Naive thymus-derived CD4-positive, alpha-beta T cell (primary cell): ENCODE data around the gene BMP15. TPM values are rescaled to one million over a fixed set of nuclear protein-coding genes. Genes with fewer than 3 reads are reported as not detected.

Experiments used
- ATAC-seq: fragments of 150-1000 bp; cut with Tn5 transposase; 2 replicates; pipeline ENCODE4 v1.10.0; 2021; ENCODE audit warnings: mild to moderate bottlenecking, moderate library complexity
- CTCF ChIA-PET: fragments of 350-600 bp; sonication (Branson Sonifier 250); formaldehyde crosslinking; loops from one replicate; lab custom pipeline; 2021; ENCODE audit warnings: antibody characterized with exemption; lab: Charles Lee
- POLR2A ChIA-PET: fragments of 350-600 bp; sonication (Branson Sonifier 250); formaldehyde crosslinking; loops from one replicate; lab custom pipeline; 2021; ENCODE audit warnings: antibody characterized with exemption, inconsistent platforms; lab: Charles Lee
- DNase-seq, 9 donors: peaks; one replicate each; pipeline versions ENCODE4 v3.0.0 to v3.0.0-alpha.2; 2020 to 2022; ENCODE audit warnings: mixed read lengths in 1 of 9
- H3K27ac ChIP-seq: one replicate; pipeline ENCODE4 v1.7.0; 2013; ENCODE audit warnings: mild to moderate bottlenecking, low read depth, low read length, moderate library complexity
- H3K27me3 ChIP-seq, 2 donors: one replicate each; pipeline ENCODE4 v1.7.0; 2013; ENCODE audit warnings: low read length in 2 of 2, mild to moderate bottlenecking in 2 of 2, moderate library complexity in 2 of 2; ENCODE audit not compliant: control insufficient read depth in 2 of 2, insufficient read depth in 2 of 2
- H3K36me3 ChIP-seq, 3 experiments: 1 replicate in 2 of 3; 2 replicates in 1 of 3; pipeline ENCODE4 v1.7.0; 2013; ENCODE audit warnings: low read length in 3 of 3, mild to moderate bottlenecking in 3 of 3, moderate library complexity in 1 of 3; ENCODE audit not compliant: insufficient read depth in 3 of 3, control insufficient read depth in 2 of 3
- H3K4me1 ChIP-seq, 2 donors: one replicate each; pipeline ENCODE4 v1.7.0; 2013; ENCODE audit warnings: low read length in 2 of 2, mild to moderate bottlenecking in 2 of 2, moderate library complexity in 1 of 2; ENCODE audit not compliant: control insufficient read depth in 2 of 2, insufficient read depth in 2 of 2
- H3K4me3 ChIP-seq: 2 replicates; pipeline ENCODE4 v1.7.0; 2013; ENCODE audit warnings: mild to moderate bottlenecking, low read length
- H3K9me3 ChIP-seq, 3 experiments: 1 replicate in 2 of 3; 2 replicates in 1 of 3; pipeline ENCODE4 v1.7.0; 2013; ENCODE audit warnings: low read length in 3 of 3; ENCODE audit not compliant: control insufficient read depth in 2 of 3
- H3K27ac Mint-ChIP-seq, 9 donors: one replicate each; pipeline ENCODE4 v1.8.0; 2020 to 2022; ENCODE audit warnings: mixed read lengths in 9 of 9, mild to moderate bottlenecking in 8 of 9, moderate library complexity in 5 of 9, inconsistent platforms in 2 of 9
- H3K27me3 Mint-ChIP-seq, 5 donors: one replicate each; pipeline ENCODE4 v1.8.0; 2021 to 2022; ENCODE audit warnings: mixed read lengths in 5 of 5, mild to moderate bottlenecking in 1 of 5
- H3K36me3 Mint-ChIP-seq, 5 donors: one replicate each; pipeline ENCODE4 v1.8.0; 2020 to 2022; ENCODE audit warnings: mixed read lengths in 5 of 5, mild to moderate bottlenecking in 3 of 5, inconsistent platforms in 1 of 5
- H3K4me1 Mint-ChIP-seq, 7 donors: one replicate each; pipeline ENCODE4 v1.8.0; 2020 to 2022; ENCODE audit warnings: mixed read lengths in 7 of 7, mild to moderate bottlenecking in 3 of 7, inconsistent platforms in 1 of 7
- H3K4me3 Mint-ChIP-seq, 10 donors: one replicate each; pipeline ENCODE4 v1.8.0; 2020 to 2022; ENCODE audit warnings: mild to moderate bottlenecking in 10 of 10, mixed read lengths in 10 of 10, moderate library complexity in 6 of 10, inconsistent platforms in 2 of 10
- H3K9me3 Mint-ChIP-seq, 11 donors: one replicate each; pipeline ENCODE4 v1.8.0; 2020 to 2022; ENCODE audit warnings: mixed read lengths in 11 of 11, mild to moderate bottlenecking in 4 of 11, inconsistent platforms in 1 of 11, moderate library complexity in 1 of 11
- intact Hi-C, 2 donors: fragments of 100-400 bp; cut with micrococcal nuclease; formaldehyde crosslinking; loops; one replicate each; pipeline ENCODE4 v1.15.1; 2023
- polyA plus RNA-seq, 2 donors: library from polyadenylated mRNA; unstranded; fragments of 300-500 nt; fragmentation: Illumina TruSeq; gene quantifications; one replicate each; pipeline ENCODE4 v1.2.3, GENCODE V29; 2021
- total RNA-seq, 6 experiments: library from RNA in 5 of 6; stranded (reverse) in 5 of 6; gene quantifications; 1 replicate in 5 of 6; 2 replicates in 1 of 6; pipeline ENCODE4 v1.2.3 and lab custom pipeline; 2021 to 2026

The BMP15 gene
- total RNA-seq, result not detected
- polyA plus RNA-seq, result not detected
- total RNA-seq (lab: John Stamatoyannopoulos, UW), result not detected

DNA sequence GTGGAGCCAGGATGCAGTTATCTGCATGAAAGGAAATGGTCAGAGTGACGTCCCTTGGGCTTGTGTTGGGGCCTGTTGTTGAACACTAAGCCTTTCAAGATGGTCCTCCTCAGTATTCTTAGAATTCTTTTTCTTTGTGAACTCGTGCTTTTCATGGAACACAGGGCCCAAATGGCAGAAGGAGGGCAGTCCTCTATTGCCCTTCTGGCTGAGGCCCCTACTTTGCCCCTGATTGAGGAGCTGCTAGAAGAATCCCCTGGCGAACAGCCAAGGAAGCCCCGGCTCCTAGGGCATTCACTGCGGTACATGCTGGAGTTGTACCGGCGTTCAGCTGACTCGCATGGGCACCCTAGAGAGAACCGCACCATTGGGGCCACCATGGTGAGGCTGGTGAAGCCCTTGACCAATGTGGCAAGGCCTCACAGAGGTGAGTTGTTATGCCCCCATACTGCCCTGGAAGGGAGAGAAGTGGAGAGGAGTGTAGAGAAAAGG is at the start of gene BMP15:
Gene BMP15, plus strand, starts transcription at position 51 of the 492 bp plus-strand sequence. Its CDS starts 49 bp downstream, at position 100.
- ChIA-PET POLR2A (no interaction called here), CTCF (no interaction called here)
- no peaks in the 10 kb centered on the region for H3K4me1 ChIP-seq
- Mint-ChIP-seq H3K27ac (no peak within 1 kb of the TSS), H3K4me1 (peaks cover 0 to 14% (median 0%) of the 10 kb centered on the region in 7 donors), H3K36me3 (peaks cover 0 to 2% (median 0%) of the 10 kb centered on the region in 5 donors), H3K9me3 (peaks cover 0 to 2% (median 0%) of the 10 kb centered on the region in 11 donors), H3K4me3 (no peak within 1 kb of the TSS), H3K27me3 (peaks cover 0 to 4% (median 0%) of the 10 kb centered on the region in 5 donors)
- no peak within 1 kb of the TSS for H3K4me3 ChIP-seq
- H3K36me3 ChIP-seq, result no peaks in the 10 kb centered on the region
- ATAC-seq, result no peak
- no peaks in the 10 kb centered on the region for H3K27me3 ChIP-seq
- no peak for DNase-seq
- no peaks in the 10 kb centered on the region for H3K9me3 ChIP-seq
- intact Hi-C loops, result no loop called here
- no peak within 1 kb of the TSS for H3K27ac ChIP-seq

DNA sequence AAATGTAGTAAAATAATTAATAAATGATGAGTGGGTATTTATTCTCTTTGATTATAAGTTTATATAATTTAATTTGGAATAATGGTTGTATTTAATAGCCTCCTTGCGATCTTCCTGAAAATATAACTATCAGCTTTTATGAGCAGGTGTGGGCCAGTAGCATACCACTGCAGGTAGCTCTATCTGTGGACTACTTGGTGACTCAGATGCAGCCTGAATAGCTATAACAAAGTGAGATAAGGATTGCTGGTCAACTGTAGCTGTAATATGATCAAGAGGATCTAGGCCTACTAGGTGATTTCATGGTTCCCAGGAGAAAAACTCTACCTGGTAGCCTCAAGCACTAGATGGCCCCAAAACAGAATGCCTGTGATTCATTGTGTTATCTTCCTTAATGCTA is 47.1 kb upstream of the BMP15 start:
- no peak overlapping the region for H3K27ac ChIP-seq
- CTCF ChIA-PET, result no interaction called here
- intact Hi-C loops, result no loop called here
- no peak overlapping the region for H3K4me3 ChIP-seq
- Mint-ChIP-seq H3K36me3 (no peaks in the 10 kb centered on the region), H3K27ac (no peak overlapping the region), H3K9me3 (no peaks in the 10 kb centered on the region), H3K4me1 (no peaks in the 10 kb centered on the region), H3K4me3 (no peak overlapping the region), H3K27me3 (peaks cover 0 to 9% (median 0%) of the 10 kb centered on the region in 5 donors)
- H3K9me3 ChIP-seq, result no peaks in the 10 kb centered on the region
- DNase-seq (no peak), ATAC-seq (no peak)
- POLR2A ChIA-PET, result no interaction called here
- no peaks in the 10 kb centered on the region for H3K27me3 ChIP-seq
- no peaks in the 10 kb centered on the region for H3K36me3 ChIP-seq
- H3K4me1 ChIP-seq, result no peaks in the 10 kb centered on the region

DNA sequence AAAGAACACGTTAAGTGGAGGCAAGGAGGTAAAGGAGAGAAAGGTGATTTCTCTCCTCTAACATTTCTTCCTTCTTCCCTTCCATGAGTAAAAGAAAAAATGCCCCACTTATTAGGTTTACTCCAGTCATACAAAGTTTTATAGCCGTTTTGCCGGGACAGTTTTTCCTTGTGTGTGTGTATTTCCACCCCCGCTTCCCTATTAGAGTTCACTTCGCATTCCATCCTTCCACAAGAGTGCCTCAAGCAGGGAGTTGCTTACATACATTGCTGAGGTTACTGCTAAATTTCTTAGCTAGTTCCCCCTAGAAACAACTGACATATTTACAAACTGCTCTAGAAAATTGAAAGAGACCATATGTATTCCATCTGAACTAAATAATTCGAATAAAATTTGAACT is 45.2 kb upstream of the BMP15 start:
- ChIA-PET POLR2A (no interaction called here), CTCF (no interaction called here)
- H3K27me3 ChIP-seq, result no peaks in the 10 kb centered on the region
- Mint-ChIP-seq H3K27me3 (peaks cover 0 to 13% (median 5%) of the 10 kb centered on the region in 5 donors), H3K4me1 (no peaks in the 10 kb centered on the region), H3K9me3 (no peaks in the 10 kb centered on the region), H3K27ac (no peak overlapping the region), H3K4me3 (no peak overlapping the region), H3K36me3 (no peaks in the 10 kb centered on the region)
- ATAC-seq (no peak), DNase-seq (no peak)
- H3K4me3 ChIP-seq, result no peak overlapping the region
- H3K9me3 ChIP-seq, result no peaks in the 10 kb centered on the region
- H3K4me1 ChIP-seq, result no peaks in the 10 kb centered on the region
- intact Hi-C loops, result no loop called here
- no peak overlapping the region for H3K27ac ChIP-seq
- H3K36me3 ChIP-seq, result no peaks in the 10 kb centered on the region

DNA sequence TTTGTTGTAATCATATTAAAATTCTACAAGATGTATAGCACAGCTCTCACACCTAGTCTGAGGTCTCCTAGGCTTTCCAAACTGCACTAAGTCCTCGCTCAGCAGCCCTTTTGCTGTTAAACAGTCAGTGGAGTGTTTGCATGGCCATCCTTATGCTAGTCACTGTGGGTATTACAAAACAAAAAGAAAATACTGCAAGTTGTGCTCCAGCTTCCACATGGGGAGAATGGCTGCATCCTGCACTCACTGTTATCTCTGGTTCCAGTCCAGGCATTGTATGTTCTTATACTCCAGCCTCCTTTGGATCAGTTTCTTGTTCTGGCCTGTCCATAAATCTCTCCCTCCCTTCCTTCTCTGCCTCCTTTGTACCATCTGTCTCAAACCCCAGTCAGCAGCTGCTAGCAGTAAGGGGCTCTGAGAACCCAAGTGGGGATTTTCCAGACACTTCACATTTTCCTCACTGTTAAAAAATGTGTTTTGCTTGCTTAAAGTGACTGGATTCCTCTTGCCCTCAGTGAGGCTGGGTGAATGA is 38.5 kb upstream of the BMP15 start:
- Mint-ChIP-seq H3K4me3 (no peak overlapping the region), H3K27me3 (peaks cover 0 to 5% (median 4%) of the 10 kb centered on the region in 5 donors), H3K9me3 (peaks cover 0 to 2% (median 0%) of the 10 kb centered on the region in 11 donors), H3K27ac (no peak overlapping the region), H3K4me1 (no peaks in the 10 kb centered on the region), H3K36me3 (no peaks in the 10 kb centered on the region)
- no peak overlapping the region for H3K27ac ChIP-seq
- DNase-seq, result no peak
- intact Hi-C loops, result no loop called here
- no peak overlapping the region for H3K4me3 ChIP-seq
- ChIA-PET POLR2A (no interaction called here), CTCF (no interaction called here)
- ATAC-seq, result no peak
- no peaks in the 10 kb centered on the region for H3K9me3 ChIP-seq
- H3K27me3 ChIP-seq, result no peaks in the 10 kb centered on the region
- no peaks in the 10 kb centered on the region for H3K36me3 ChIP-seq
- H3K4me1 ChIP-seq, result no peaks in the 10 kb centered on the region

DNA sequence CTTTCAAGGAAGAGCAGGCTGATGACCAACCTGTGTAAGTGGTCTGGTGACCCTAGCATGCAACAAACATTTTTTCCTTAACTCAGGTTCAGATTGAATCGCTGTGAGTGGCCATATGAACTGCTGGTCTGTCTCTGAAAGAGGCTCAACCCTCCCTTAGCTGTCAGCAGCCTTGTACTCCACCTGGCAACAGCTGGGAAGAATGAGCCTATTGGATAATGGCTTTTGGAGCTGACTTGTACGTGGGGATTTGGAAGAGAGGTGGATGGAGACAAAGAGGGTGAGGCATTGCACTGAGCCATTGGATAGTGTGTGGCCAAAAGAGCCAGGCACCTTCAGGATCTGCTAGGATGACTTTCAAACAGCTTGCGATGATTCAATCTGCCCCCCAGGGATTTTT is 35.7 kb upstream of the BMP15 start:
- DNase-seq (no peak), ATAC-seq (no peak)
- Histone ChIP-seq H3K4me1 (no peaks in the 10 kb centered on the region), H3K9me3 (no peaks in the 10 kb centered on the region), H3K36me3 (no peaks in the 10 kb centered on the region), H3K4me3 (no peak overlapping the region), H3K27ac (no peak overlapping the region), H3K27me3 (no peaks in the 10 kb centered on the region)
- CTCF ChIA-PET, result no interaction called here
- Mint-ChIP-seq H3K4me3 (no peak overlapping the region), H3K9me3 (peaks cover 0 to 2% (median 0%) of the 10 kb centered on the region in 11 donors), H3K27me3 (peaks cover 0 to 2% (median 1%) of the 10 kb centered on the region in 5 donors), H3K36me3 (no peaks in the 10 kb centered on the region), H3K27ac (no peak overlapping the region), H3K4me1 (no peaks in the 10 kb centered on the region)
- intact Hi-C loops, result no loop called here
- POLR2A ChIA-PET, result no interaction called here

DNA sequence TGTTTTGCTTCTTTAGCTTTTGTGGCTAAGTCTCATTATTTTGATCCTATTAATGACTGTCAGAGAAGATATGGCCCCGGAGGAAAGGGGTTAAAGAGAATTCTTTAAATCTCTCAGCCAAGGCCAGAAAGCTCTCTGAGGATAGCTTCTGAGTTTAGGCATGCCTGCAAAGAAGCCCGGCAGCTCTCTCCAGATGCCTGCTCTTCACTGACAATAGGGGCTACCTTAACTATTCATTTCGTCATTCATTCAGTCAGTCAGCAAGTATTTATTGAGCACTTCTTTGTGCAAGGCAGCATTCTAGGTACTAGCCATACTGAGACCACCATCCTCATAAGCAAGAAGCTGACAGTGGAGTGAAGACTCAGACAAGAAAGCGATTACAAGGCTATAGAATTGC is 34.0 kb upstream of the BMP15 start:
- Mint-ChIP-seq H3K27ac (no peak overlapping the region), H3K4me3 (no peak overlapping the region), H3K4me1 (no peaks in the 10 kb centered on the region), H3K9me3 (peaks cover 0 to 2% (median 0%) of the 10 kb centered on the region in 11 donors), H3K27me3 (no peaks in the 10 kb centered on the region), H3K36me3 (no peaks in the 10 kb centered on the region)
- H3K4me1 ChIP-seq, result no peaks in the 10 kb centered on the region
- no peak overlapping the region for H3K27ac ChIP-seq
- H3K9me3 ChIP-seq, result no peaks in the 10 kb centered on the region
- ATAC-seq (no peak), DNase-seq (no peak)
- H3K36me3 ChIP-seq, result no peaks in the 10 kb centered on the region
- intact Hi-C loops, result no loop called here
- no peaks in the 10 kb centered on the region for H3K27me3 ChIP-seq
- ChIA-PET CTCF (no interaction called here), POLR2A (no interaction called here)
- H3K4me3 ChIP-seq, result no peak overlapping the region

DNA sequence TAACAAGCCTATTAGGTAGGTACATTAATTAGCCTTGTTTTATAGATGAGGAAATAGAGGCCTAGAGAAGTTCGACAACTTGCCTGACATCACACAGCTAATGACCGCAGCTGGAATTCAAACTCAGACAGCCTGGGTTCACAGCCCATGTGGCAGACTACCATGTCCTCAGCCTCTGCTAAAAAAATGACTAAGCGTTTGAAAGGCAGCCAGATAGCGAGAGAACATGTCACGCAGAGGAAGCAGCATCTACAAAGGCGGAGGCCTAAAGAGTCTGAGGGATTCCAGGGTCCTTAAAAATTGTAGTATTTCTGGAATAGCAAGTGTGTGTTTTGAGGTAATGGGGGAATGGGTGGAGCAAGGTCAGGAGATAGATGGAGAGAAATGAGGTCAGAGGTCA is 33.2 kb upstream of the BMP15 start:
- ATAC-seq, result no peak

More for the DNA sequence above, 33.2 kb upstream of the BMP15 start:
- intact Hi-C loops, result no loop called here
- Mint-ChIP-seq H3K27me3 (no peaks in the 10 kb centered on the region), H3K4me1 (peaks cover 0 to 1% (median 0%) of the 10 kb centered on the region in 7 donors), H3K9me3 (peaks cover 0 to 1% (median 0%) of the 10 kb centered on the region in 11 donors), H3K4me3 (no peak overlapping the region), H3K27ac (no peak overlapping the region), H3K36me3 (no peaks in the 10 kb centered on the region)
- no peaks in the 10 kb centered on the region for H3K4me1 ChIP-seq
- CTCF ChIA-PET, result no interaction called here
- no peaks in the 10 kb centered on the region for H3K27me3 ChIP-seq
- no peaks in the 10 kb centered on the region for H3K9me3 ChIP-seq
- no peaks in the 10 kb centered on the region for H3K36me3 ChIP-seq
- POLR2A ChIA-PET, result no interaction called here
- H3K27ac ChIP-seq, result no peak overlapping the region
- H3K4me3 ChIP-seq, result no peak overlapping the region
- DNase-seq, result no peak
